IPS DF 6.9 (cell line): ENCODE data around the gene TBC1D1.
"Not testable (repeated sequence)": the region's sequence is repeated elsewhere in the genome, so short reads cannot be mapped to it uniquely, and the experiment has no call there.

Experiments
- DNase-seq: peaks from one replicate; pipeline ENCODE4 v3.0.0-alpha.2; 2013; ENCODE audit warnings: low read depth, low spot score
- H3K27ac ChIP-seq: one replicate; pipeline ENCODE4 v1.5.1; 2013; ENCODE audit warnings: low read length, control low read depth
- H3K27me3 ChIP-seq: 2 replicates; pipeline ENCODE4 v1.6.1; 2013; ENCODE audit warnings: mild to moderate bottlenecking, low read length; ENCODE audit not compliant: control insufficient read depth, insufficient read depth
- H3K36me3 ChIP-seq: 2 replicates; pipeline ENCODE4 v1.6.1; 2013; ENCODE audit warnings: low read length; ENCODE audit not compliant: control insufficient read depth, insufficient read depth
- H3K4me1 ChIP-seq: 2 replicates; pipeline ENCODE4 v1.6.1; 2013; ENCODE audit warnings: low read length; ENCODE audit not compliant: control insufficient read depth, insufficient read depth
- H3K4me3 ChIP-seq: 2 replicates; pipeline ENCODE4 v1.5.1; 2013; ENCODE audit warnings: mild to moderate bottlenecking, low read length
- H3K9me3 ChIP-seq: 2 replicates; pipeline ENCODE4 v1.6.1; 2013; ENCODE audit warnings: low read length, inconsistent platforms; ENCODE audit not compliant: control insufficient read depth, insufficient read depth
- WGBS: extraction: QIAGEN DNeasy Blood & Tissue Kit; methylation state at CpG from one replicate; pipeline ENCODE4 v1.1.7; 2013; ENCODE audit warnings: mixed read lengths, missing lambda C conversion rate; ENCODE audit not compliant: insufficient read length, insufficient coverage; 5-methylcytosine and 5-hydroxymethylcytosine counted together

Gene TBC1D1

GRCh38 chr4:37923089-37923488 lies 32.2 kb downstream of the TBC1D1 start:
- H3K4me1 ChIP-seq, H3K27ac ChIP-seq, H3K9me3 ChIP-seq, DNase-seq, H3K36me3 ChIP-seq, H3K27me3 ChIP-seq, H3K4me3 ChIP-seq: not testable (repeated sequence)

GRCh38 chr4:37924946-37925345 lies 34.1 kb downstream of the TBC1D1 start:
- Histone ChIP-seq H3K36me3 (no peaks in the 10 kb centered on the region), H3K27me3 (no peaks in the 10 kb centered on the region), H3K27ac (no peak overlapping the region), H3K4me3 (no peak overlapping the region), H3K9me3 (no peaks in the 10 kb centered on the region), H3K4me1 (no peaks in the 10 kb centered on the region)
- WGBS = no CpG with 5 or more reads among the region's 7 CpGs
- DNase-seq = no peak

- Histone ChIP-seq H3K4me1 (no peaks in the 10 kb centered on the region), H3K27me3 (no peaks in the 10 kb centered on the region), H3K36me3 (no peaks in the 10 kb centered on the region), H3K4me3 (no peak overlapping the region), H3K9me3 (no peaks in the 10 kb centered on the region), H3K27ac (no peak overlapping the region)
- WGBS = no CpG with 5 or more reads among the region's 4 CpGs
- no peak for DNase-seq
These were observed 36.5 kb downstream of the TBC1D1 start for GRCh38 chr4:37927434-37927833.

GRCh38 chr4:37928426-37929416 lies 37.8 kb downstream of the TBC1D1 start:
- no peaks in the 10 kb centered on the region for H3K36me3 ChIP-seq
- H3K9me3 ChIP-seq = no peaks in the 10 kb centered on the region
- no peak overlapping the region for H3K27ac ChIP-seq
- H3K27me3 ChIP-seq = no peaks in the 10 kb centered on the region
- WGBS = no CpG with 5 or more reads among the region's 12 CpGs
- H3K4me1 ChIP-seq = no peaks in the 10 kb centered on the region
- no peak overlapping the region for H3K4me3 ChIP-seq
- no peak for DNase-seq

DNA sequence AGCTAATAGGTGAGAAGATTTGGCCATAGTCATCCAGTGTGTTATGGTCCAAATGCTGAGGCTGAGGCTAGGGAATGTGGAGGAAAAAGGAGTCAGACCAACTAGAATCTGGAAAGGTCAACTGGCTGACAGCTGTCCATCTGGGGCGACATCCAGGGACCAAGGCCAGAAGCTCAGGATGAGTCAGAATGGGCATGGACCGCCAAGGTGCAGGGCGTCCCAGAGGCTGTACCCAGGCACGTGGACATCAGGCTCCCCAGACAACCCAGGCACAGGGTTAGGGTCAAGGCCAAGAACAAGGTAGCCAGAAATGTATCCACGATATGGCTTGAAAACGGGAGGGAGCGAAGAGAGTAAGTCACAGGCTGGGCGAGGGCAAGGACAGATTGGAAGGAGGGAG lies 43.2 kb downstream of the TBC1D1 start:
- Histone ChIP-seq H3K4me1 (no peaks in the 10 kb centered on the region), H3K4me3 (no peak overlapping the region), H3K27me3 (no peaks in the 10 kb centered on the region), H3K36me3 (no peaks in the 10 kb centered on the region), H3K27ac (no peak overlapping the region), H3K9me3 (no peaks in the 10 kb centered on the region)
- DNase-seq = no peak
- WGBS = no CpG with 5 or more reads among the region's 8 CpGs

- H3K4me1 ChIP-seq = no peaks in the 10 kb centered on the region
- no CpG with 5 or more reads among the region's 3 CpGs for WGBS
- H3K27me3 ChIP-seq = no peaks in the 10 kb centered on the region
- H3K9me3 ChIP-seq = no peaks in the 10 kb centered on the region
- no peaks in the 10 kb centered on the region for H3K36me3 ChIP-seq
- no peak overlapping the region for H3K27ac ChIP-seq
- DNase-seq = no peak
- H3K4me3 ChIP-seq = no peak overlapping the region
These were observed 43.7 kb downstream of the TBC1D1 start for GRCh38 chr4:37934609-37935008.

- Histone ChIP-seq H3K4me1 (no peaks in the 10 kb centered on the region), H3K36me3 (no peaks in the 10 kb centered on the region), H3K27ac (no peak overlapping the region), H3K9me3 (no peaks in the 10 kb centered on the region), H3K27me3 (no peaks in the 10 kb centered on the region), H3K4me3 (no peak overlapping the region)
- no CpG with 5 or more reads among the region's 4 CpGs for WGBS
- no peak for DNase-seq
These were observed 44.1 kb downstream of the TBC1D1 start for GRCh38 chr4:37935026-37935425.

GRCh38 chr4:37936889-37937498 lies 46.1 kb downstream of the TBC1D1 start:
- Histone ChIP-seq H3K4me1 (no peaks in the 10 kb centered on the region), H3K36me3 (no peaks in the 10 kb centered on the region), H3K27me3 (no peaks in the 10 kb centered on the region), H3K4me3 (no peak overlapping the region), H3K27ac (no peak overlapping the region), H3K9me3 (no peaks in the 10 kb centered on the region)
- no peak for DNase-seq
- no CpG with 5 or more reads among the region's 7 CpGs for WGBS

GRCh38 chr4:37938208-37938607 lies 47.3 kb downstream of the TBC1D1 start:
- Histone ChIP-seq H3K27ac (no peak overlapping the region), H3K36me3 (no peaks in the 10 kb centered on the region), H3K4me3 (no peak overlapping the region), H3K4me1 (no peaks in the 10 kb centered on the region), H3K27me3 (no peaks in the 10 kb centered on the region), H3K9me3 (no peaks in the 10 kb centered on the region)
- no CpG with 5 or more reads among the region's 3 CpGs for WGBS
- DNase-seq = no peak

DNA sequence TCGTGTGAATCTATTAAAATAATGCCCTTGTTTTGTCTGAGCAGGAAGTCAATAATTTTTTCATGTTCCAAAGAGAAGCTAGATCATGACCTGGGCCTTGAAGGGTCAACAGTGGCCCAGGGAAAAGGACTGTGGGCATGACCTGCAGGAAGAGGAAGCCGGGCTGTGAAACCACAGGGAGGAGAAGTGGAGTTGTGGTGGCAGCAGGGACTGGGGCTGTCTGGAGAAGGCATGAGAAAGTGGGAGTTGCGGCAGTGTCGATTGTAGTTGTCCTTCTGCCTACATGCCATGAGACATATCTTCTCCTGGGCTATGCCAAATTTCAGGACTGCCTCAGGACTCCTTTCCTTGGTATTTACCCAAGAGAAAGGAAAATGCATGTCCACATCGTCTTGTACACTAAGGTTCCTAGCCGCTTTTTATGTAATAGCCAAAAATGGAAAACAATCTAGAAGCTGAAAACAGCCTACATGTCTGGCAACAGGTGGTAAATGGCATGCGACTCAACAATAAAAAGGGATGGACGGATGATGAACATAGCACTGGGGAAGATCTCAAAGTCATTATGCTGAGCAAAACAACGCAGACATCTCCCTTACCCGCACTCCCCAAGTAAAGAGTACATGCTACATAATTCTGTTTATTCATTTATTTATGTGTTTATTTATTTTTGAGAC lies 55.8 kb downstream of the TBC1D1 start:
- WGBS = no CpG with 5 or more reads among the region's 10 CpGs
- no peaks in the 10 kb centered on the region for H3K4me1 ChIP-seq
- no peak overlapping the region for H3K27ac ChIP-seq
- no peak overlapping the region for H3K4me3 ChIP-seq
- no peaks in the 10 kb centered on the region for H3K36me3 ChIP-seq
- H3K9me3 ChIP-seq = no peaks in the 10 kb centered on the region
- H3K27me3 ChIP-seq = no peaks in the 10 kb centered on the region
- no peak for DNase-seq
